GM12891 (cell line): ENCODE measurements around the gene STARD13.

Experiments used
- DNase-seq: peaks from one replicate; pipeline ENCODE4 v3.0.0; 2011; ENCODE audit warnings: low spot score; ENCODE audit not compliant: insufficient read length
- FAIRE-seq: peaks from 2 replicates; lab custom pipeline; 2011; peaks lifted over from hg19 to GRCh38; lab: Jason Lieb, UNC
- PAX5 ChIP-seq: IDR thresholded peaks from 2 replicates; pipeline ENCODE4 v1.6.1; 2011; ENCODE audit warnings: low read length, moderate library complexity, mild to moderate bottlenecking; ENCODE audit not compliant: insufficient read depth, severe bottlenecking
- POLR2A ChIP-seq: IDR thresholded peaks from 2 replicates; pipeline ENCODE4 v1.6.1; 2011; ENCODE audit warnings: low read depth, low read length, control low read depth
- POLR2AphosphoS5 ChIP-seq: IDR thresholded peaks from 2 replicates; pipeline ENCODE4 v1.6.1; 2011; ENCODE audit warnings: low read depth, low read length, control low read depth
- POU2F2 ChIP-seq: IDR thresholded peaks from 2 replicates; pipeline ENCODE4 v1.6.1; 2011; ENCODE audit warnings: low read depth, mild to moderate bottlenecking, control low read depth, low read length, moderate library complexity
- SPI1 ChIP-seq: IDR thresholded peaks from 2 replicates; pipeline ENCODE4 v1.6.1; 2011; ENCODE audit warnings: low read depth, low read length, control low read depth
- TAF1 ChIP-seq: IDR thresholded peaks from 2 replicates; pipeline ENCODE4 v1.6.1; 2011; ENCODE audit warnings: low read depth, low read length, control low read depth

STARD13 gene

DNA sequence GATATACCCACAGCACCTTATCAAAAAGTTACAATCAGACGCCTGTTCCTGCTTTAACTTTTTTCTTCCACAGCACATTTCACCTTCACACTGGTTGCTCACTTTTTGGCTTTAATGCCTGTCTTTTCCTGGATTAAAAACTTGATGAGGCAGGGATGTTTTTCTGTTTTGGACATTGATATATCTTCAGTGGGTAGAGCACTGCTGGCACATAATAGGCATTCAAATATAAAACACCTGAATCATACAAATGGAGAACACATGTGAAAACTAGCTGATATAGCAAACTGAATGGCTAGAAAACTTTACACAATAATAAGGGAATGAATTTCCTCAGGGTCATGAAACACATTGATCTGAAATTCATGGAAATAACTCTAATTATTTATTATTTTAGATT is 65.6 kb downstream of the STARD13 start:
- no peak for FAIRE-seq
- no peak for DNase-seq
- TF ChIP-seq POLR2AphosphoS5 (no peak), PAX5 (no peak), POU2F2 (no peak), SPI1 (no peak), TAF1 (no peak), POLR2A (no peak)

DNA sequence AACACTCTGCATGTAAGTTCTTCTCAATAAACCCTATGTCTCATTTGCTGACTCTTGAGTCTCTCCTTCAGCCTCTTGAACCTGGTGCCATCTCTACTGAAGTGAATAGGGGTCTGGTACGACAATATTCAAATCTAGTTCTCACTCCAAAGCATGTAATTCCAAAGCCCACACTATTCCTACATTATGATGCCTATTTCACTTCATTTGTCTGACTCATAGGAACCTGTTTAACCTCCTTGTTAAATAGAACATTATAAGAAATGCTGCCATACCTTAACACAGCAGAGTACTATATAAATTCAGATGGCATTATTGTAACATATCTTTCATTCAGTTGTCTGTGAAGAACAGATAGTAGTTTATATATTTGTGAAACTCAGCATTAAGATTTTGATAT is 67.1 kb downstream of the STARD13 start:
- TF ChIP-seq SPI1 = no peak
- TF ChIP-seq POLR2AphosphoS5 = no peak
- no peak for TF ChIP-seq PAX5
- TF ChIP-seq POLR2A = no peak
- no peak for TF ChIP-seq POU2F2
- no peak for TF ChIP-seq TAF1
- DNase-seq (no peak), FAIRE-seq (no peak)

DNA sequence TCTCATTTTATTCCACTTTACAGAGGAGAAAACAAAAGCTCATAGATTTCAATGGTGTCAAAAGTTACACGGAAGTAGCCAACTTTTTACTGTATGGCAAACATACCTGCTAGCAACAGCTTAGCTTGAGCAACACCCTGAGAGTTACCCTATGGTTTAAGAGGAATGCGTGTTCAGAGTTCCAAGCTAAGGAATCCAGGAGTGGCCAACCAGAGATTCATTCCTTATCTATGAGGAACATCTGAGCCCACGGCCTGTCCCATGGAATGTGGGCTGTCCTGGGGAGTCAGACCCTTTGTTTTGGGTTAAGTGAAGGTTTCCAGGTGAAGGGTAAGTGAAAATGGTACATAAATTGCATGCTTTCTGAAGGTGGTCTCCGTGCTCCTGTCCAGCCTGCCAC is 67.5 kb downstream of the STARD13 start:
- TF ChIP-seq SPI1 (no peak), POLR2A (no peak), POU2F2 (no peak), TAF1 (no peak)
- DNase-seq = no peak
- FAIRE-seq = no peak

DNA sequence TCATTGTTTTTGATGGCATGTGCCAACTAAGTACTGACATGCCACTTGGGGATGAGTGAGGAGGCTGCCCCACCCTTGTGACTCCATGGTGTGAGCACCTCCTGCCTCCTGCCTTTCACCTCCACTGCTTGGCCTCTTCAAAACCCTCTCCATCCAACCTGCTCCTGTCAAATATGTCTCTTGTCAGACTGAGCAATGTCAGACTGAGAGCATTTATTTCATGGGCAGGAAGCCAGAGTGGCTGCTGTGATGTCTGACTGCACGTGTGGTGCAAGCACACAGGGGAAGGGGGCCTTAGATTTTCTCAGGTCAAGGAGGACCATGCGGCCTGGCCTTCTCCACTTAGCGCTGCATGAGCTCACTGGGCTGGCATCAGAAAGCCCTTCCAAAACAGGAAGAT is 68.3 kb downstream of the STARD13 start:
- FAIRE-seq (no peak), DNase-seq (no peak)
- no peak for TF ChIP-seq TAF1
- no peak for TF ChIP-seq POLR2A
- TF ChIP-seq POU2F2 = no peak
- no peak for TF ChIP-seq SPI1
- TF ChIP-seq PAX5 = no peak
- TF ChIP-seq POLR2AphosphoS5 = no peak

DNA sequence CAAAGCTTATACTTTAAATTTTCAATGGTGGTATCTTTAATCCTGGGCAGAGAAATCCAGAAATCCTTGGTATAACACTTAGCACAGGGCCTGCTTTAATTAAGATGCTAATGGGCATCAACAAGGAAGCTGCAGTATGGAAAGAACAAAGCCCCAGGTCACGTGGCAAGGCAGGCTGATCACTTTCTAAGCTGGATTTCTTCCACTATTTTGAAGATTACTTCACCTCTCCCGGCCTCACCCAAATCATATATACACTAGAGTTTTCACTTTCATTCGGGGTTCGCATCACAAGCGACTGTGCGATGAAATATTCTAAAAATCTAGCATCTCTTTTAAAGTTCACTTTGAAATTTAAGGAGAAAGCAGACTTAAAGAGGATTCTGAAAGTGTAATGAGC is 71.8 kb downstream of the STARD13 start:
- TF ChIP-seq POLR2A = no peak
- no peak for FAIRE-seq
- no peak for DNase-seq

DNA sequence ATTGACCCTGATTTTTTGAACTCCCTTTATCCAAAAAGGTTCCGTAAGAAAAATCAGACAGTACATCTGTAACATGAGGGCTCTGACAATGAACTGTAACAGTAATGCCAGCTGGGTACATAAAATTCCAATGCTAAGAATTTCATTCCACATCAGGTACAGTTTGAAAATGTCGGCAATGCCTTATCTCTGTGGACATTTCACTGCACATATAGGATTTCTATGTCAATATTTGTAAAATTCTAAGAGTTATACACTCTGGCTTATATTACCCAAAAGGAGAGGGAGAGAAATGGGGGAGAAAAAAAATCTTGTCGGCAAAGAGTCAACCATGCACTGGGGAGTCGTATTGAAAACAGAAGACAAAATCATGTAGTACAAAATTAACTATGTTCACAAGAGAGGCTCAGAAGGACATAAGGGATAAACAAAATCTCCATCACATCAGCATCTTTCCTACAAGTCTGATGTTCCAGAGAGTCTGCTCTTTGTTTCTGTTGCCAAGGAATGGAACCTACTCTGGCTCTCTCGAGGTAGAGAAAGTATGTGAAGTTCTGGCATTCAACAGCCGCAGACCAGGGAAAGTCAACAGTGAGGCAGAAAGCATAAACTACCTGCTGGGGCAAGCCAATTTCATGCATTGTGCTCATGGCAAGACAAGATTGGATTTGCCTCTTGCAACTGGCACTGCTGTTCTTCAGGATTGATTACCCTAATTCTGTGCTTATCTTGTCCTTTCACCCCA is 72.4 kb downstream of the STARD13 start:
- TF ChIP-seq SPI1 (no peak), POLR2AphosphoS5 (no peak), PAX5 (no peak), TAF1 (no peak), POLR2A (no peak), POU2F2 (no peak)
- FAIRE-seq (no peak), DNase-seq (no peak)

DNA sequence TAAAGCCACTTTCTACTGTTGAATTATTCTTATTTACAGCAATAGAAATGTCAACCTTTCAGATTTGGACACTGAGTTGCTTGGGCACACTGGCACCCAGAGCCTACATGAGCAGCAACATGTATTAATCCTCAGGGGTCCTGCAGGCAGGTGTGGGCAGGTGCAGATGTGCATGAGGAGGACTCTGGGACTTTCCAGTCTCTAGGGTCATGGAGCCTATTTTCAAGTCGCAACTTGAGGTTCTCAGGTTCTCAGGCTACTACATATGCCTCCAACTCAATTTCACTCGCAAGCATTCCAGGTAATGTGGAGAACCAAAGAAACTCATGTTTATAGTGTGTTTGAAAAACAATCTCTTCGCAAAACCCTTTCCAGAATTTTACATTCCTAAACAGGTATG is 73.2 kb downstream of the STARD13 start:
- TF ChIP-seq SPI1 (no peak), POLR2A (no peak), POU2F2 (no peak)
- no peak for DNase-seq
- no peak for FAIRE-seq

DNA sequence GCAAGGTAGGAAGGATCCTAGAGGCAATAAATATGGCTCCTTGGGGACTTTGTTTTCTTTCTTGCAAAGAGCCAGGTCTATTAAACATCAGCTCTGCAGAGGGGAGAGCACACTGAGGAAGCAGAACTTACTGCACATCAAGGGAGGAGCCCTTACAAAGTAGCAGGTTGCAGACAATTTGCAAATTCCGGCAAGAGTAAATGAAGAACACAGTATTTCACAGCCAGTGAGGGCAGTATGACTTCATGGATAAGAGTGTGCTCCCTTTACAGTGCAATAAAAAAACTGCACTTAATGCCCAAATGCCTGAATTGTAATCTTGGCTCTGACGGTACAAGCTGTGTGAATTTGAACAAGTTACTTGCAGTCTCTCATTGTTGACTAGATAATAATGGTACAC is 75.5 kb downstream of the STARD13 start:
- DNase-seq = no peak
- no peak for FAIRE-seq
- no peak for TF ChIP-seq TAF1
- no peak for TF ChIP-seq POLR2AphosphoS5
- TF ChIP-seq POLR2A = no peak
- no peak for TF ChIP-seq PAX5
- no peak for TF ChIP-seq SPI1
- TF ChIP-seq POU2F2 = no peak

DNA sequence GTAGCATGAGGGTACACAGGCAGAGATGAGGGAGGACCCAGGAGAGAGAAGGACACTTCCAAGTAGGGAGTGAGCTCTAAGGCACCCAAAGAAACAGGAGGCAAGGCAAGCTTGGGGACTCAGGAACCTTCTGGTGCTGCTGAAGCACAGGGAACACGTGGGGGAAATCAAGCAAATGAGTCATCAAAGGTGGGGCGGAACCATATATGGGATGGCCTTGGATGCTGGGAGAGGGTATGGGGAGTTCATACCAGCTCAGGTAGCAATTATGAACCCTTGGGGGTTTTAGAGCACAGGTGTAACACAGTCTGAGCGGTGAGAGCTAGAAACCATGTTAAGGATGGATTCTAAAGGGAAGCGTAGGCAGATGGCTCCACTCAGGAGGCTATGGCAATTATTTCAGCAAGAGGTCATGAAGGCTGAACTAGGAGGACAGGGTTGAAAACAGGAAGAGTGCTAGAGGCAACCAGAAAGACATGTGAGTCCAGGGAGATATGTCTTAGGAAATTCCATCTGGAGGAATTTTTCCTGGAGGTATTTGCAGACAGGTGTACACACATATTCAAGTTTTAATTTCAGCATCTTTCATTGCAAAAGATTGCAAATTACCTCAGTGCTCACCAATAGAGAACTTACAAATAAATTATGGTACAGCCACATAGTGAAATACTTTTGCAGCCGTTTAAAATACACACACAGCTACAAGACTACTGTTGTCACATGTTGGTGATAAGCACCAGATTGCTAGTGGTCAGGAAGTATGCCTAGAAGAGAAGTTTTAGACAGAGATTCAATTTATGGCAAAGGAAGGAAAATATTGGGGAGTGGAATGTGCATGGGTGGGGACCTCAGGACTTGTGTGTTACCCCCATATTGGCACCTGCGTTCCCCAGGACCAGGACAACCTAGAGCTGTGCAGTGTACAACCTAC is 77.0 kb downstream of the STARD13 start:
- FAIRE-seq (no peak), DNase-seq (no peak)
- no peak for TF ChIP-seq POLR2A
- no peak for TF ChIP-seq POLR2AphosphoS5
- no peak for TF ChIP-seq TAF1
- no peak for TF ChIP-seq SPI1
- no peak for TF ChIP-seq PAX5
- TF ChIP-seq POU2F2 = no peak

DNA sequence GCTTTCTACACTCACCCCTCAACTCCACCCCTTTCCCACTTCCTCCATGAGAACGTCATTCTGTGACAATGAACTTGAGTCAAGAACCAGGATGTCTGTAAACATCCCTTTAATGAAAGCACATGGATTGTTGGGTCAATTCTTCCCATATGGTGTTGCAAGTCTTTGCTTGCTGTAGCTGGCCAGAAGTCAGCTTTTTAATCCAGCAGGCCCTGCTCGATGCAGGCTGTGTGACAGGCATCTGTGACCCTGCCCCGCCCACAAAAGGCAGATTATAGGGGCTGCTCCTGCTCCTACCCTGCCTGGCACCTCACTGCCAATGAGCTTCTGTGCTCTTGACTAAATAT is 78.0 kb downstream of the STARD13 start:
- TF ChIP-seq SPI1 = peak; percentile 87
- no peak for TF ChIP-seq POLR2AphosphoS5
- DNase-seq = no peak
- no peak for FAIRE-seq
